Measurements from ENCODE around the gene GK2.

The GK2 gene

GRCh38 chr4:79395841-79396240, 12.2 kb downstream of the GK2 start:
- no peak for TF ChIP-seq CTCF (conservative IDR thresholded peaks at IDR 0.05; ENCODE audit: low read depth, low read length)
- DNase-seq (ENCODE audit: low read depth), result no peak

GRCh38 chr4:79390890-79391289, 17.1 kb downstream of the GK2 start:
- DNase-seq (ENCODE audit: low read depth), result no peak
- no peak overlapping the region for H3K4me3 ChIP-seq (ENCODE audit: low read length)
- no peak for TF ChIP-seq CTCF (conservative IDR thresholded peaks at IDR 0.05; ENCODE audit: low read depth, low read length)

More at GRCh38 chr4:79395841-79396240, 12.2 kb downstream of the GK2 start:
- no peak overlapping the region for H3K4me3 ChIP-seq (ENCODE audit: low read length)

GRCh38 chr4:79385641-79386040, 22.4 kb downstream of the GK2 start:
- DNase-seq (ENCODE audit: low read depth), result no peak
- H3K4me3 ChIP-seq (ENCODE audit: low read length), result no peak overlapping the region
- no peak for TF ChIP-seq CTCF (conservative IDR thresholded peaks at IDR 0.05; ENCODE audit: low read depth, low read length)

- DNase-seq (ENCODE audit: low read depth), result no peak
- TF ChIP-seq CTCF (conservative IDR thresholded peaks at IDR 0.05; ENCODE audit: low read depth, low read length), result no peak
- H3K4me3 ChIP-seq (ENCODE audit: low read length), result no peak overlapping the region
These were observed 26.9 kb downstream of the GK2 start for GRCh38 chr4:79381161-79381560.

GRCh38 chr4:79370026-79370425, 38.0 kb downstream of the GK2 start:
- no peak for TF ChIP-seq CTCF (conservative IDR thresholded peaks at IDR 0.05; ENCODE audit: low read depth, low read length)
- no peak for DNase-seq (ENCODE audit: low read depth)
- H3K4me3 ChIP-seq (ENCODE audit: low read length), result no peak overlapping the region

GRCh38 chr4:79367096-79367495, 40.9 kb downstream of the GK2 start:
- no peak overlapping the region for H3K4me3 ChIP-seq (ENCODE audit: low read length)
- no peak for DNase-seq (ENCODE audit: low read depth)
- TF ChIP-seq CTCF (conservative IDR thresholded peaks at IDR 0.05; ENCODE audit: low read depth, low read length), result no peak

GRCh38 chr4:79366422-79366821, 41.6 kb downstream of the GK2 start:
- H3K4me3 ChIP-seq (ENCODE audit: low read length), result no peak overlapping the region
- no peak for DNase-seq (ENCODE audit: low read depth)
- no peak for TF ChIP-seq CTCF (conservative IDR thresholded peaks at IDR 0.05; ENCODE audit: low read depth, low read length)
